HG03039 (cell line): Measurements from ENCODE around the gene SYNJ2.
"Not testable (repeated sequence)": the region's sequence is repeated elsewhere in the genome, so short reads cannot be mapped to it uniquely, and the experiment has no call there.

Experiments used
- ATAC-seq: cut with Tn5 transposase; IDR thresholded peaks from one replicate; pipeline ENCODE4 v1.9.1; 2021; ENCODE audit warnings: mild to moderate bottlenecking, moderate library complexity; ENCODE audit not compliant: unreplicated experiment

The SYNJ2 gene

GRCh38 chr6:157954150-157955117 is 27.2 kb upstream of the SYNJ2 start:
- no peak for ATAC-seq

DNA sequence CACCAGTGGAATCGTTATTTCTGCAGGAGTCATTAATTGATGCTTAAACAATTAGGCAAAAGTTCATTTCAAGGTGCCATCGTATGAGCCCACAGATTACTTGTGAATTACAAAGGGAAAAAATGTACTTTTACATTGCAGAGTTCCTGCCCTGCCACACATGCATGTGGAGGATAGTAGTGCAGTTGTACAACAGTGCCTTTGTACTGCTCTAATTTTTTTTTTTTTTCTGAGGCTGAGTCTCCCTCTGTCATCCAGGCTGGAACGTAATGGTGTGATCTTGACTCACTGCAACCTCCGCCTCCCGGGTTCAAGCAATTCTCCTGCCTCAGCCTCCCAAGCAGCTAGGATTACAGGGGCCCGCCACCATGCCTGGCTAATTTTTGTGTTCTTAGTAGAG is 26.0 kb upstream of the SYNJ2 start:
- ATAC-seq = no peak

DNA sequence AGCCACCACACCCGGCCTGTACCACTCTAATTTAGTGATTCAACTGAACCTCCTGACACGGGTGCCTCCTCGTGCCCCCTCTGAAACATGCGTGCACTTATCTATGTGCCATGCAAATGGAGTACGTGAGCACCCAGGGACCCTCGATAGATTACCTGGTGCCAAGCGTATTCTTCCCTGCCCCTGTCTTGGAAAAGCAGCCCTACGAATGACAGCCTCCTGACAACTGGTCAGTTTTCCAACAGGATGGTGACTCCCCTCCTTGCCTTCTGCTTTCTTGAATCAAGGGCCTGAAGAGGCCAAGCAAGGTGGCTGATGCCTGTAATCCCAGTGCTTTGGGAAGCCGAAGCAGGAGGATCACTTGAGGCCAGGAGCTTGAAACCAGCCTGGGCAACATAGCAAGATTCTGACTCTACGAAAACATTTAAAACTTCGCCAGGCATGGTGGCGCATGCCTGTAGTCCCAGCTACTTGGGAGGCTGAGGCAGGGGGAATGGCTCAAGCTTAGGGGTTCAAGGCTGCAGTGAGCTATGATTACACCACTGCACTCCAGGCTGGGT is 25.4 kb upstream of the SYNJ2 start:
- ATAC-seq = no peak

DNA sequence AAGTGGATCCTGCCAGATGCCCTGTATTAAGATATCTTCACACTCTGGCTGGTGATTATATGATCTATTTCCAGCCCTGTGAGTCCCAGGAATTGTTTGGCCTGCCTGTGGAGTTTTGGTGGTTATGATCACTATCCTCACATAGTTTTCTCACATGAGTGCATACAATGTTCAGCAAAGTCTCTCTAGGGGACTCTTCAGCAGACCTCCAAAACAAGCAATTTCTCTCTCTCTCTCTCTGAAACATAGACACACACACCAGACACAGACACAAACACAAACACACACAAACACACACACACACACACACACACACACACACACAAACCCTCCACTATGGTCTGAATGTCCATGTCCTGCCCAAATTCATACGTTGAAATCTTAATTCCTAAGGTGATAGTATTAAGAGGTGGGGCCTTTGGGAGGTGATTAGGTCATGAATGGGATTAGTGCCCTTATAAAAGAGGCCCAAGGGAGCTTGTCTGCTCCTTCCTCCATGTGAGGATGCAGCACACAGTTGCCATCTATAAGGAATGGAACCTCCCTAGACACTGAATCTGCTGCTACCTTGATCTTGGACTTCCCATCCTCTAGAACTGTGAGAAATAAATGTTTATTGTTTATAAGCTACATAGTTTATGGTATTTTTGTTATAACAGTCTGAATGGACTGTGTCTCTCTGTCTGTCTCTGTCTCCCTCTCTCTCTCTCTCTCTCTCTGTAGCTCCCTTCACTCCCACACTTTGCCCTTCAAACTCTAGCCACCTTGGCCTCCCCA is 22.0 kb upstream of the SYNJ2 start:
- ATAC-seq = no peak

GRCh38 chr6:157961153-157961831 is 20.4 kb upstream of the SYNJ2 start:
- ATAC-seq = no peak

DNA sequence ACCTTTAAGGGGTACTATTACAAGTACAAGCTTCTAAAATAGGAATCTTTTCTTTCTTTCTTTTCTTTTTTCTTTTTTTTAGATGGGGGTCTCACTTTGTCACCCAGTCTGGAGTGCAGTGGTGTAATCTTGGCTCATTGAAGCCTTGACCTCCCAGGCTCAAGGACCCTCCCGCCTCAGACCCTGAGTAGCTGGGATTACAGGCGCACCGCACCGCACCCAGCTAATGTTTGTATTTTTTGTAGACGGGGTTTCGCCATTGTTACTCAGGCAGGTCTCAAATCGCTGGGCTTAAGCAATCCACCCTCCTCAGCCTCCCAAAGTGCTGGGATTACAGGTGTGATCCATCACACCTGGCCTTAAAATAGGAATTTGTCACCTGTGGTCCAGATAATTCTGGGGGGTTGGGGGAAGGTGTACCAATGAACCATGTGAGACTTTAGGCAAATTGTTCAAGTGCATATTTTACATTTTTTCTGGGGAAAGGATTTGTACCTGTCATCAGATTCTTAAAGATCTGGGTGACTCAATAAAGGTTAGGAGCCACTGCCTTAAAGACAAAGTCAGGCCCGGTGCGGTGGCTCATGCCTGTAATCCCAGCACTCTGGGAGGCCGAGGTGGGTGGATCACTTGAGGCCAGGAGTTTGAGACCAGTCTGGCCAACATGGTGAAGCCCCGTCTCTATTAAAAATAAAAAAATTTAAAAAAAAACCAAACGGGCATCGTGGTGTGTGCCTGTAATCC is 19.7 kb upstream of the SYNJ2 start:
- no peak for ATAC-seq

GRCh38 chr6:157962601-157963302 is 18.9 kb upstream of the SYNJ2 start:
- ATAC-seq = no peak

GRCh38 chr6:157964100-157964499 is 17.6 kb upstream of the SYNJ2 start:
- no peak for ATAC-seq

DNA sequence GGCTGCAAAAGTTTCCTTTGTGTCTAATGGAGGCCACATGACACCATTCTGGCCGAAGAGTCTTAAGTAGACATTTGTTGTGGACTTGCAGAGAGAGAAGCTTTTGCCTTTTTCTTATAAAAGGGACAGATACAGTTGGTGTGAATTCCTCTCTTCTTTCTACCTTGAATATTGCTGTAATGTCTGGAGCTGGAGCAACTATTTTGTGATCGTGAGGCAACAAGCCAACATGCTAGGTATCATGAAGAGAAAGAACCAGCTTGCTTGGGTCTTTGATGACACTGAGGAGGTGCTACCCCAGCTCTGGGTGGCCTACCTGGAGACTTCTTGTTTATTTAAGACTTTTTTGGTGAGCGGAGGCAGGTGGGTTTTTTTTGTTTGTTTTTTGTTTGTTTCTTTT is 16.3 kb upstream of the SYNJ2 start:
- ATAC-seq = no peak

- no peak for ATAC-seq
These were observed 15.1 kb upstream of the SYNJ2 start for GRCh38 chr6:157966589-157966977.

GRCh38 chr6:157967020-157967419 is 14.6 kb upstream of the SYNJ2 start:
- ATAC-seq = no peak

- ATAC-seq = no peak
These were observed 14.2 kb upstream of the SYNJ2 start for GRCh38 chr6:157967486-157967885.

GRCh38 chr6:157972177-157972576 is 9.5 kb upstream of the SYNJ2 start:
- not testable (repeated sequence) for ATAC-seq

GRCh38 chr6:157974341-157974894 is 7.2 kb upstream of the SYNJ2 start:
- no peak for ATAC-seq

DNA sequence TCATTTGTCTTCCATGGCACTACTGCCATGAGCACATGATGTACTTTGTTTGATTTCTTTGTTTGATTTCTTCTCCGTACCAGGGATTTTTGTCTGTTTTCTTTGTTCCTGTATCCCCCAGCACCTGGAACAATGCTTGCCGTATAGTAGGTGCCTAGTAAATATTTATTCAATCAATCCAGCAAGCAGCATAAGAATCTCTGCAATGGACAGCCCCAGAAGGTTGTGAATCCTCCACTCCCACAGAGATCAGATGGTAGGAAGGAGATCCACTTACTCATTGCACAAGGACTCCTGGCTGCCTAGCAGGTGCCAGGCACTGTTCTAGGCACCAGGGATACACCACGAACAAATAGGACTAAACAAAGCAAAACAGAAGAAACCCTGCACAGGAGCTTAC is 6.7 kb upstream of the SYNJ2 start:
- no peak for ATAC-seq

DNA sequence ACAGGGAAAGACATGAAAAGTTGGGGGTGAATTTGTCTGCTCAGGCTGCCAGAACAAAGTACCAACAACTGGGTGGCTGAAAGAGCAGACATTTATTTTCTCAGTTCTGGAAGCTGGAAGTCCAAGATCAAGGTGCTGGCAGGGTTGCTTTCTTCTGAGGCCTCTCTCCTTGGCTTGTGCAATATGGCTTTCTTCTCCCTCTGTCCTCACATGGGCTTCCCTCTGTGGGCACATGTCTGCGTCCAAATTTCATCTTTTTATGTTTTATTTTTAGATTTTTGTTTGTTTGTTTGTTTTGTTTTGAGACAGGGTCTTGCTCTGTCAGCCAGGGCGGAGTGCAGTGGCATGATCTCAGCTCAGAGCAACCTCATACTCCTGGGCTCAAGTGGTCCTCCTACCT is 6.2 kb upstream of the SYNJ2 start:
- no peak for ATAC-seq

- ATAC-seq = no peak
These were observed 5.1 kb upstream of the SYNJ2 start for GRCh38 chr6:157976345-157977175.

DNA sequence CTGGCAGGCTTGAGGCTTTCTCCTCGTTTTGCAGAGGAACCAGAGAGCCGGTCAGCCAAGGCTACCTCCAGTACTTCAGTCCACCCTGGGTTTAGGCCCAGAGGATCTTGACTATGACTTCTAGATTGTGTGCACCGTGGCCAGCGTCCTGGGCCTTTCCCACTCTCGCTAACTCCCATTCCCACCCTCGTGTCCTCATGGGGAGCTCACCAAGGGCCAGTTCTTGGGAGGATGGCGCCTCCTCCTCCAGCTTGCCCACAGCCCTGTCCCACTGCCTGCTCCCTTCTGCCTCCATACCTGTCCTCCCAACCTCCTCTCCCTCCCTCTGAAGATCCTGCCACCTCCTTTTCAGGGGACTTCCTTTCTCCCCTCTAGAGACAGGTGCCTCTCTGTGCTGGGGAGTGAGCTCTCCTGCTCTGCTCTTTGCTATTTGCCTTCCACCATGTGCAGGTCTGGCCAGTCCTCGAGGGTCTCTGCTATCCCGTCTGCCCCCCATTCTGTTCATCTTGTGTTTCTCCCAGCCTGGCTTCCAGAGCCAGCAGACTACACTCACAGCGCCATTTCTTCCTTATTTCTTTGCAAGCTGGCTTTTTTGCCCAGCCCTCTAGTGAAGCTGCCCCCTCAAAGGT is 4.4 kb upstream of the SYNJ2 start:
- ATAC-seq = no peak
